T-cell (primary cell): ENCODE data around the gene RAB1B. TPM values are rescaled to one million over a fixed set of nuclear protein-coding genes. Genes with fewer than 3 reads are reported as not detected.

Experiments used
- ATAC-seq, 4 experiments: fragments of 200-7000 bp in 3 of 4; fragments of 150-1000 bp in 1 of 4; cut with Tn5 transposase; replicated peaks in 1 of 4; 1 replicate in 3 of 4; 2 replicates in 1 of 4; pipeline ENCODE4 v1.10.0; 2021; ENCODE audit warnings: moderate library complexity in 3 of 4, mild to moderate bottlenecking in 2 of 4, moderate number of reproducible peaks in 1 of 4
- CTCF ChIA-PET, 2 donors: fragments of 300-600 bp; sonication (Branson Sonifier 250); formaldehyde crosslinking; loops; one replicate each; lab custom pipeline; 2022; ENCODE audit warnings: antibody characterized with exemption in 2 of 2; lab: Charles Lee
- POLR2A ChIA-PET, 2 donors: fragments of 300-600 bp; sonication (Branson Sonifier 250); formaldehyde crosslinking; loops; one replicate each; lab custom pipeline; 2022; ENCODE audit warnings: antibody characterized with exemption in 2 of 2; lab: Charles Lee
- DNase-seq, 35 experiments: peaks; one replicate each; pipeline versions ENCODE4 v3.0.0 to v3.0.0-alpha.2; 2013 to 2023
- H3K27ac ChIP-seq: one replicate; pipeline ENCODE4 v1.5.1; 2013; ENCODE audit warnings: low read length
- H3K27me3 ChIP-seq, 2 experiments: replicated peaks in 1 of 2; 1 replicate in 1 of 2; 2 replicates in 1 of 2; pipeline versions ENCODE4 v1.6.1 to v1.7.0; 2013; ENCODE audit warnings: low read length in 1 of 2, mixed read lengths in 1 of 2; ENCODE audit not compliant: control insufficient read depth in 2 of 2, insufficient read depth in 2 of 2; ENCODE audit errors: extremely low read depth in 1 of 2
- H3K36me3 ChIP-seq, 2 donors: 1 replicate in 1 of 2; 2 replicates in 1 of 2; pipeline versions ENCODE4 v1.6.1 to v1.7.0; 2013; ENCODE audit warnings: low read length in 1 of 2; ENCODE audit not compliant: control insufficient read depth in 2 of 2, insufficient read depth in 1 of 2; ENCODE audit errors: extremely low read depth in 1 of 2
- H3K4me1 ChIP-seq, 2 experiments: 1 replicate in 1 of 2; 2 replicates in 1 of 2; pipeline versions ENCODE4 v1.6.1 to v1.7.0; 2013; ENCODE audit warnings: low read length in 2 of 2, mixed read lengths in 1 of 2; ENCODE audit not compliant: insufficient read depth in 2 of 2, control insufficient read depth in 1 of 2; ENCODE audit errors: extremely low read depth in 1 of 2
- H3K4me3 ChIP-seq, 2 donors: 1 replicate in 1 of 2; 2 replicates in 1 of 2; pipeline versions ENCODE4 v1.5.1 to v1.7.0; 2013; ENCODE audit warnings: mild to moderate bottlenecking in 2 of 2, low read length in 1 of 2, moderate library complexity in 1 of 2; ENCODE audit not compliant: control insufficient read depth in 1 of 2; ENCODE audit errors: extremely low read depth in 1 of 2
- H3K9me3 ChIP-seq: 2 replicates; pipeline ENCODE4 v1.7.0; 2013
- H3K27ac Mint-ChIP-seq, 2 donors: one replicate each; pipeline ENCODE4 v1.8.0; 2020 to 2021; ENCODE audit warnings: mild to moderate bottlenecking in 2 of 2, mixed read lengths in 2 of 2
- H3K27me3 Mint-ChIP-seq, 2 donors: one replicate each; pipeline ENCODE4 v1.8.0; 2021 to 2022; ENCODE audit warnings: mixed read lengths in 2 of 2
- H3K36me3 Mint-ChIP-seq: one replicate; pipeline ENCODE4 v1.8.0; 2021; ENCODE audit warnings: mixed read lengths
- H3K4me1 Mint-ChIP-seq, 3 donors: one replicate each; pipeline ENCODE4 v1.8.0; 2020 to 2022; ENCODE audit warnings: mixed read lengths in 3 of 3, mild to moderate bottlenecking in 1 of 3
- H3K4me3 Mint-ChIP-seq, 3 donors: one replicate each; pipeline ENCODE4 v1.8.0; 2020 to 2022; ENCODE audit warnings: mild to moderate bottlenecking in 3 of 3, mixed read lengths in 3 of 3, moderate library complexity in 3 of 3
- H3K9me3 Mint-ChIP-seq, 3 donors: one replicate each; pipeline ENCODE4 v1.8.0; 2020 to 2022; ENCODE audit warnings: mixed read lengths in 3 of 3
- WGBS: methylation state at CpG from one replicate; pipeline ENCODE4 v1.1.5; 2013; ENCODE audit warnings: missing lambda C conversion rate; ENCODE audit not compliant: insufficient coverage; 5-methylcytosine and 5-hydroxymethylcytosine counted together
- total RNA-seq, 35 experiments: library from RNA in 6 of 35; stranded (reverse) in 6 of 35; fragments of 120-200 nt in 1 of 35; gene quantifications; one replicate each; pipeline versions ENCODE4 v1.2.1 to v1.2.4 and lab custom pipeline; 2013 to 2026

Gene RAB1B
- 10 to 100 TPM; 60.7 to 98.8 (median 95.2) TPM for total RNA-seq
- total RNA-seq (2013), result 61.4 TPM
- 37.5 to 95.2 (median 58.6) reads per million in 29 experiments for total RNA-seq (lab: John Stamatoyannopoulos, UW)

DNA sequence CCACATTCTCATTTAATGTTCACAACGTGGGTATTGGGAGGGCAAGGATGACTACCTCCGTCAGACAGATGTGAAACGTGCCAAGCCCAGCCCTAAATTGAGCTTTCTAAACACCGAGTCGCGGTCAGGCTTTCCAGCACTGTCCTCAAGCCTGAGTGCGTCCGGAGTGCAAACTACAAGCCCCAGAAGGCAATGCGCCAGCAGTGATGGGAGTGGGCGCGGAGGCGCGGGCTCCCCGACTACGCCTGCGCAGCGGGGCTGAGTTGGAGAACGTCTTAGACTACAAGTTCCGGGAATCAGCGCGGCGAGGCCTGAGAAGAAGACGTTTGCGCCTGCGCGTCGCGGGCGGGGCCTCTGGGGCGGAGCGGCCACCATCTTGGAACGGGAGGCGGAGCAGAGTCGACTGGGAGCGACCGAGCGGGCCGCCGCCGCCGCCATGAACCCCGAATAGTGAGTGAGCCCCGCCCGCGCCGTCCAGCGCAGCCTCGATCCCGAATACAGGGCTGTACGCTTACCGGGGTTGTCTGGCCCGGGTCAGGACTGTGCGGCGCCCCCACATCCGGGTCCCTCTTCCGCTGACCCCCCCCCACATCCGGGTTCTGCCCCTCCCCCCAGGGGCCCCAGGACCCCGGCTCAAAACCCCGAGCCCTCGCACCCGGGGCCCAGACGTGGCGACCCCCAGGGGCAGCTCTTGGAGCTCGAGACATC, at the start of gene RAB1B:
Gene RAB1B, plus strand, starts transcription at position 396 of the 708 bp plus-strand sequence. Its CDS starts 41 bp downstream, at position 437.
- H3K27ac Mint-ChIP-seq, result peak within 1 kb of the TSS; percentile 88 to 91
- Histone ChIP-seq H3K4me3 (peak within 1 kb of the TSS; percentile 89 to 94), H3K36me3 (peaks cover 25 to 45% of the 10 kb centered on the region in 2 donors), H3K4me1 (peaks cover 6 to 61% of the 10 kb centered on the region in 2 experiments), H3K9me3 (no peaks in the 10 kb centered on the region), H3K27me3 (no peaks in the 10 kb centered on the region), H3K27ac (peak within 1 kb of the TSS; percentile 92)
- H3K9me3 Mint-ChIP-seq, result no peaks in the 10 kb centered on the region
- peak; percentile 82 to 85 (median 84) for ATAC-seq
- H3K4me3 Mint-ChIP-seq, result peak within 1 kb of the TSS; percentile 86 to 94 (median 90)
- H3K27me3 Mint-ChIP-seq, result no peaks in the 10 kb centered on the region
- under 1% methylated on average over 49 of the region's 64 CpGs for WGBS
- DNase-seq, result peak; percentile 98 to 100 (median 99)
- CTCF ChIA-PET, result interaction anchor here in 1 of 2 donors (0.5 to 1.7 kb wide), 6 partner anchors 13 to 409 kb away, joined by 3 to 5 read pairs (median 4); partner anchors contain the start of genes MUS81 and YIF1A
- H3K36me3 Mint-ChIP-seq, result peaks cover 25% of the 10 kb centered on the region
- POLR2A ChIA-PET, result interaction anchor here in 1 of 2 donors (0.5 to 1.1 kb wide), 5 partner anchors 21 to 1159 kb away, joined by 3 to 6 read pairs (median 4); partner anchors contain the start of genes MALAT1, TMEM151A and YIF1A
- peaks cover 41 to 50% (median 46%) of the 10 kb centered on the region in 3 donors for H3K4me1 Mint-ChIP-seq

DNA sequence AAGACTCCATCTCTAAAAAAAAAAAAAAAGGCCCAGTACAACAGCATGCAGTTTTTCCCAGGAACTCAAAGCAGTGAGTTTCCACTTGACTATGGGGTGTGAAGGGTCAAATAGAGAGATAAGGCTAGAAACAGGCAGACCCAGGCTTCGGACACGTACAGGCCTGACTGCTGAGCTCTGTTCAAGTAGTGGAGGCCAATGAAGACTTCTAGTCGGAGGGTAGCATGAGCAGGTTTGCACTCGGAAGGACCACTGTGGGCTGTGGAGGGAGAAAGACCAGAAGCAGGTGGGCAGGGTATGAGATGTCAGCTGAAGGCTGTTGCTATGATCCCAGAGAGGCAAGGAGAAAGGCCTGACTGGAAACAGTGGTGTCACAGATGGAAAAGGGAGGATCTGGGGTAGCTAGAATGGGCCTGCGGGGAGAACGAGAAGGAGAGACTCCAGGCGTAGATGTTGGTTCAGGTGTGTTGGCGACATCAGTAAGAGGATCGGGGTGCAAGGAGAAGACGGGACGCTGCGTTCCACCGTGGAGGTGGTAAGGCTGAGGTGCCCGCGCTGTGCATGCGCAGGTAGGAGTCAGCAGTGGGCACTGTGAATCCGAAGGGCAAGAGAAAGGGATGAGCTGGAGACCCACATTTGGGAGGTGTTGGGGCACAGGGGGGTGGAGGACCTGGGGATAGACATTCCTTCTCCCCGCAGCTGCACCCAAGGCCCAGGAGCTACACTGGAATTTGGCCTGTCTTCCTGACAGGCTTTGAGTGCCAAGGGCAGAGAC, 49.4 kb upstream of the RAB1B start:
- H3K27ac Mint-ChIP-seq, result peak overlapping the region in 1 of 2 donors; percentile 9
- H3K4me3 ChIP-seq, result no peak overlapping the region
- peaks cover 2 to 13% of the 10 kb centered on the region in 2 experiments for H3K4me1 ChIP-seq
- WGBS, result 96% methylated on average over 15 of the region's 18 CpGs
- H3K9me3 Mint-ChIP-seq, result no peaks in the 10 kb centered on the region
- ChIA-PET CTCF (no interaction called here), POLR2A (no interaction called here)
- ATAC-seq (no peak), DNase-seq (no peak)
- peaks cover 30 to 74% of the 10 kb centered on the region in 2 donors for H3K36me3 ChIP-seq
- no peaks in the 10 kb centered on the region for H3K9me3 ChIP-seq
- H3K36me3 Mint-ChIP-seq, result peaks cover 51% of the 10 kb centered on the region
- H3K27me3 ChIP-seq, result no peaks in the 10 kb centered on the region
- H3K4me3 Mint-ChIP-seq, result no peak overlapping the region
- H3K4me1 Mint-ChIP-seq, result peaks cover 11 to 20% (median 14%) of the 10 kb centered on the region in 3 donors
- H3K27ac ChIP-seq, result no peak overlapping the region
- no peaks in the 10 kb centered on the region for H3K27me3 Mint-ChIP-seq

DNA sequence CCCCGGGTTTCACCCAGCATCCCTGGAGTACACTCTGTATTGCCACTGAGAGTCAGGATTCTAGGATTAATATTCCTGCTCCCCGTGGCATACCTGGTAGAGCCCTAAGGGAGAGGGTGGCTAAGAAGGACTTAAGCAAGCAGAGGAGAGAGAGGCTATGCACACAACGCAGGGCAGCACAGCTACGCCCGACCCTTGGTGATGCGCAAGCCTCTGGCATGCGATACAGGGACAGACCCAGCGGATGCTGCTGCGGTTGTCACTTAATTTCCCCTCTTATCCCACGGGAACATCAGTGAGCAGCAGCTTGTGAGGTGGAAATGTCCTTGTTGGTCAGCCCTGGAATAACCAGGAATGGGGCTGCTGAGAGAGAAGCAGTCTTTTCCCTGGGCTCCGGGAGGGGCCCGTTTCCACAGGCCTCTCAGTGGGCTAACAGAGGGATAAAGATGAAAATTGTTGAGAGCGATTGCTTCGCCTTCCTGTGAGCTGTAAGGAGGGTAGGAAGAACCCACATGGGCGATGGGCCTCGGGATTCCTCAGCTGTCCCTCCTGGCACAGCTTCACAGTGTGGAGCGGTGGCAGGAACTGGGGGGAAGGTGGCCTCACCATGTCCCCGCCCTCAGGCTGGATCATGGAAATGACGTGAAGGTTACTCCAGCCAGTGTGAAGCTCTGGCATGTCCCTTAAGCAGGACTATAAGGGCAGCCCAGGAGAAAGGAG, 48.4 kb upstream of the RAB1B start:
- Mint-ChIP-seq H3K27me3 (no peaks in the 10 kb centered on the region), H3K9me3 (no peaks in the 10 kb centered on the region), H3K4me1 (peaks cover 11 to 20% (median 14%) of the 10 kb centered on the region in 3 donors), H3K27ac (no peak overlapping the region), H3K4me3 (no peak overlapping the region), H3K36me3 (peaks cover 52% of the 10 kb centered on the region)
- ChIA-PET POLR2A (no interaction called here), CTCF (no interaction called here)
- H3K4me3 ChIP-seq, result no peak overlapping the region
- no peaks in the 10 kb centered on the region for H3K9me3 ChIP-seq
- H3K27ac ChIP-seq, result no peak overlapping the region
- peaks cover 30 to 83% of the 10 kb centered on the region in 2 donors for H3K36me3 ChIP-seq
- no peaks in the 10 kb centered on the region for H3K27me3 ChIP-seq
- 98% methylated on average over 10 of the region's 19 CpGs for WGBS
- ATAC-seq (no peak), DNase-seq (no peak)
- H3K4me1 ChIP-seq, result peaks cover 2 to 13% of the 10 kb centered on the region in 2 experiments

DNA sequence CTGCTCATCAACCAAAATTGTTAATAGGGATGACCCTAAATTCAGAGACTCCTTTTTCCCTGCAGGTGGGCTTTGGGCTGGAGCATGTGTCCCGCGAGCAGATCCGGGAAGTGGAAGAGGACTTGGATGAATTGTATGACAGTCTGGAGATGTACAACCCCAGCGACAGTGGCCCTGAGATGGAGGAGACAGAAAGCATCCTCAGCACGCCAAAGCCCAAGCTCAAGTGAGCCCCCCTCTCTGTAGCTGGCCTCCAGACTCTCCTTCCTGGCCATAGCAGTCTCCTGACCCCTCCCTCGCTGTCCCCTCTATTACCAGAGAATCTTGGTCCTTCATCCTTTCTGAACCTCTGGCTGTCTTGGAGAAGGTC, 47.9 kb upstream of the RAB1B start:
- no peak for DNase-seq
- Histone ChIP-seq H3K4me1 (peaks cover 2 to 13% of the 10 kb centered on the region in 2 experiments), H3K9me3 (no peaks in the 10 kb centered on the region), H3K27me3 (no peaks in the 10 kb centered on the region), H3K4me3 (no peak overlapping the region), H3K27ac (no peak overlapping the region), H3K36me3 (peaks cover 30 to 83% of the 10 kb centered on the region in 2 donors)
- peaks cover 54% of the 10 kb centered on the region for H3K36me3 Mint-ChIP-seq
- POLR2A ChIA-PET, result no interaction called here
- peaks cover 11 to 20% (median 14%) of the 10 kb centered on the region in 3 donors for H3K4me1 Mint-ChIP-seq
- CTCF ChIA-PET, result no interaction called here
- H3K9me3 Mint-ChIP-seq, result no peaks in the 10 kb centered on the region
- no peaks in the 10 kb centered on the region for H3K27me3 Mint-ChIP-seq
- H3K4me3 Mint-ChIP-seq, result no peak overlapping the region
- peak overlapping the region in 1 of 2 donors; percentile 80 for H3K27ac Mint-ChIP-seq
- whole genome bisulfite sequencing, result 93% methylated on average over 2 of the region's 6 CpGs
- no peak for ATAC-seq

DNA sequence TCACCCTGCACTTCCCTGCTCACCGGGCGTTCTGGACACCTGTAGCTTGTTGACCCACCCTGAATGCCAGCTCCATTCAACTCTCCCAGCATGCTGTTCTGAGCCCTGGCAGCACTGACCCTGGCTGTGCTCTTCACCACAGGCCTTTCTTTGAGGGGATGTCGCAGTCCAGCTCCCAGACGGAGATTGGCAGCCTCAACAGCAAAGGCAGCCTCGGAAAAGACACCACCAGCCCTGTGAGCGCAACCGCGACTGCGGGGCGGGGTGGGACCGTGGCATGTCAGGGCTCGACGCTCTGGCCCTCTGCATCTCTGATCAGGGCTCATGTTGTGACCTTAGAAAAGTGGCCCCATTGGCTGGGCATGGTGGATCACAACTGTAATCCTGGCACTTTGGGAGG, 47.4 kb upstream of the RAB1B start:
- WGBS, result 99% methylated on average over 11 of the region's 13 CpGs
- POLR2A ChIA-PET, result no interaction called here
- peak overlapping the region; percentile 23 to 80 for H3K27ac Mint-ChIP-seq

More for the DNA sequence above, 47.4 kb upstream of the RAB1B start:
- Histone ChIP-seq H3K9me3 (no peaks in the 10 kb centered on the region), H3K4me1 (peaks cover 2 to 13% of the 10 kb centered on the region in 2 experiments), H3K4me3 (no peak overlapping the region), H3K27ac (no peak overlapping the region), H3K36me3 (peaks cover 30 to 84% of the 10 kb centered on the region in 2 donors), H3K27me3 (no peaks in the 10 kb centered on the region)
- CTCF ChIA-PET, result interaction anchor here in 1 of 2 donors (0.5 kb wide), 1 partner anchor 165 kb away, joined by 4 read pairs; no protein-coding TSS in a partner anchor
- H3K4me1 Mint-ChIP-seq, result peaks cover 11 to 20% (median 14%) of the 10 kb centered on the region in 3 donors
- H3K4me3 Mint-ChIP-seq, result no peak overlapping the region
- no peaks in the 10 kb centered on the region for H3K9me3 Mint-ChIP-seq
- ATAC-seq (no peak), DNase-seq (no peak)
- peaks cover 52% of the 10 kb centered on the region for H3K36me3 Mint-ChIP-seq
- no peaks in the 10 kb centered on the region for H3K27me3 Mint-ChIP-seq
